ENCODE measurements around the gene ACOXL. TPM values are rescaled to one million over a fixed set of nuclear protein-coding genes. Genes with fewer than 3 reads are reported as not detected.

The ACOXL gene
- total RNA-seq, 4 donors from 2014 or later, result not detected

- H3K9me3 ChIP-seq, result no peaks in the 10 kb centered on the region
- DNase-seq, result no peak
- H3K4me1 ChIP-seq, result no peaks in the 10 kb centered on the region
- TF ChIP-seq CTCF (IDR thresholded peaks at IDR 0.05), result no peak
- TF ChIP-seq POLR2A (IDR thresholded peaks at IDR 0.05), result no peak
- 69 to 70% methylated on average over 2 to 4 of the region's 5 CpGs for WGBS, 2 donors
- intact Hi-C loops (cut with DNase I), result no loop called here
- no peaks in the 10 kb centered on the region for H3K36me3 ChIP-seq
- H3K27ac ChIP-seq, result no peak overlapping the region
- H3K27me3 ChIP-seq, result peaks cover 0 to 53% (median 0%) of the 10 kb centered on the region in 4 donors
- H3K4me3 ChIP-seq, result no peak overlapping the region
These were observed 132.4 kb downstream of the ACOXL start for GRCh38 chr2:110864731-110865130.

- Histone ChIP-seq H3K27ac (no peak overlapping the region), H3K4me3 (no peak overlapping the region), H3K36me3 (no peaks in the 10 kb centered on the region), H3K27me3 (peaks cover 0 to 48% (median 0%) of the 10 kb centered on the region in 4 donors), H3K9me3 (no peaks in the 10 kb centered on the region), H3K4me1 (no peaks in the 10 kb centered on the region)
- no peak for DNase-seq
- TF ChIP-seq CTCF (IDR thresholded peaks at IDR 0.05) (no peak), POLR2A (IDR thresholded peaks at IDR 0.05) (no peak)
- intact Hi-C loops (cut with DNase I), result no loop called here
- WGBS, 2 donors, result 58 to 60% methylated on average over 5 of the region's 5 CpGs
These were observed 132.8 kb downstream of the ACOXL start for GRCh38 chr2:110865188-110865587.

- Histone ChIP-seq H3K4me3 (no peak overlapping the region), H3K4me1 (no peaks in the 10 kb centered on the region), H3K36me3 (no peaks in the 10 kb centered on the region), H3K27ac (no peak overlapping the region), H3K27me3 (peaks cover 0 to 40% (median 0%) of the 10 kb centered on the region in 4 donors), H3K9me3 (no peaks in the 10 kb centered on the region)
- DNase-seq, result no peak
- WGBS, 2 donors, result 69 to 73% methylated on average over 7 of the region's 7 CpGs
- intact Hi-C loops (cut with DNase I), result no loop called here
- no peak for TF ChIP-seq POLR2A (IDR thresholded peaks at IDR 0.05)
- no peak for TF ChIP-seq CTCF (IDR thresholded peaks at IDR 0.05)
These were observed 133.7 kb downstream of the ACOXL start for GRCh38 chr2:110866045-110866444.

GRCh38 chr2:110866466-110866865, 134.1 kb downstream of the ACOXL start:
- H3K36me3 ChIP-seq, result no peaks in the 10 kb centered on the region
- TF ChIP-seq POLR2A (IDR thresholded peaks at IDR 0.05), result no peak
- no peak for TF ChIP-seq CTCF (IDR thresholded peaks at IDR 0.05)
- no peaks in the 10 kb centered on the region for H3K9me3 ChIP-seq
- DNase-seq, result no peak
- H3K4me3 ChIP-seq, result no peak overlapping the region
- WGBS, 2 donors, result 67 to 75% methylated on average over 8 of the region's 8 CpGs
- intact Hi-C loops (cut with DNase I), result no loop called here
- H3K27me3 ChIP-seq, result peaks cover 0 to 36% (median 0%) of the 10 kb centered on the region in 4 donors
- no peak overlapping the region for H3K27ac ChIP-seq
- no peaks in the 10 kb centered on the region for H3K4me1 ChIP-seq

GRCh38 chr2:110867078-110867477, 134.7 kb downstream of the ACOXL start:
- TF ChIP-seq CTCF (IDR thresholded peaks at IDR 0.05) (no peak), POLR2A (IDR thresholded peaks at IDR 0.05) (no peak)
- intact Hi-C loops (cut with DNase I), result no loop called here
- WGBS, 2 donors, result 79 to 87% methylated on average over 2 of the region's 2 CpGs

More at GRCh38 chr2:110867078-110867477, 134.7 kb downstream of the ACOXL start:
- H3K27ac ChIP-seq, result no peak overlapping the region
- DNase-seq, result no peak
- no peak overlapping the region for H3K4me3 ChIP-seq
- H3K9me3 ChIP-seq, result no peaks in the 10 kb centered on the region
- no peaks in the 10 kb centered on the region for H3K4me1 ChIP-seq
- no peaks in the 10 kb centered on the region for H3K36me3 ChIP-seq
- H3K27me3 ChIP-seq, result peaks cover 0 to 29% (median 0%) of the 10 kb centered on the region in 4 donors

Measured in esophagus squamous epithelium (tissue), 5 donors.